ENCODE results near the gene FCER2. TPM values are rescaled to one million over a fixed set of nuclear protein-coding genes. Genes with fewer than 3 reads are reported as not detected.
"Not testable (repeated sequence)": the region's sequence is repeated elsewhere in the genome, so short reads cannot be mapped to it uniquely, and the experiment has no call there.

The FCER2 gene
- total RNA-seq, 1 donor from 2014 or later: not detected

- no peak within 1 kb of the TSS for H3K27ac Mint-ChIP-seq (ENCODE audit: unreplicated experiment)
- H3K27me3 Mint-ChIP-seq (ENCODE audit: unreplicated experiment): peaks cover 6% of the 10 kb centered on the region
- no peak for TF ChIP-seq CTCF (IDR thresholded peaks at IDR 0.05; ENCODE audit: unreplicated experiment)
- no peaks in the 10 kb centered on the region for H3K4me1 Mint-ChIP-seq (ENCODE audit: unreplicated experiment)
- DNase-seq (ENCODE audit: low spot score): no peak
- H3K4me3 Mint-ChIP-seq (ENCODE audit: unreplicated experiment): no peak within 1 kb of the TSS
- H3K36me3 Mint-ChIP-seq (ENCODE audit: low read depth, unreplicated experiment): peaks cover 4% of the 10 kb centered on the region
- H3K9me3 Mint-ChIP-seq (ENCODE audit: unreplicated experiment): no peaks in the 10 kb centered on the region
Measured at GRCh38 chr19:7746903-7747884, 45.3 kb upstream of the FCER2 start, which contains the start of gene CD209. Gene CD209 (minus strand): TSS chr19:7747534. CDS start chr19:7747511, 23 bp downstream.

- DNase-seq (ENCODE audit: low spot score); H3K4me1 Mint-ChIP-seq (ENCODE audit: unreplicated experiment); H3K9me3 Mint-ChIP-seq (ENCODE audit: unreplicated experiment); H3K36me3 Mint-ChIP-seq (ENCODE audit: low read depth, unreplicated experiment); H3K4me3 Mint-ChIP-seq (ENCODE audit: unreplicated experiment); H3K27me3 Mint-ChIP-seq (ENCODE audit: unreplicated experiment); H3K27ac Mint-ChIP-seq (ENCODE audit: unreplicated experiment): not testable (repeated sequence)
Measured at GRCh38 chr19:7746306-7746705, 44.4 kb upstream of the FCER2 start.

- Mint-ChIP-seq H3K27ac (ENCODE audit: unreplicated experiment) (no peak overlapping the region), H3K36me3 (ENCODE audit: low read depth, unreplicated experiment) (peaks cover 4% of the 10 kb centered on the region), H3K4me3 (ENCODE audit: unreplicated experiment) (no peak overlapping the region), H3K9me3 (ENCODE audit: unreplicated experiment) (no peaks in the 10 kb centered on the region), H3K4me1 (ENCODE audit: unreplicated experiment) (no peaks in the 10 kb centered on the region), H3K27me3 (ENCODE audit: unreplicated experiment) (peaks cover 2% of the 10 kb centered on the region)
- no peak for DNase-seq (ENCODE audit: low spot score)
- no peak for TF ChIP-seq CTCF (IDR thresholded peaks at IDR 0.05; ENCODE audit: unreplicated experiment)
Measured at GRCh38 chr19:7744871-7745650, 43.1 kb upstream of the FCER2 start.

GRCh38 chr19:7744199-7744786, 42.4 kb upstream of the FCER2 start:
- H3K27ac Mint-ChIP-seq (ENCODE audit: unreplicated experiment): no peak overlapping the region
- H3K4me1 Mint-ChIP-seq (ENCODE audit: unreplicated experiment): no peaks in the 10 kb centered on the region
- TF ChIP-seq CTCF (IDR thresholded peaks at IDR 0.05; ENCODE audit: unreplicated experiment): no peak
- DNase-seq (ENCODE audit: low spot score): no peak
- peaks cover 2% of the 10 kb centered on the region for H3K27me3 Mint-ChIP-seq (ENCODE audit: unreplicated experiment)
- H3K36me3 Mint-ChIP-seq (ENCODE audit: low read depth, unreplicated experiment): peaks cover 4% of the 10 kb centered on the region
- H3K9me3 Mint-ChIP-seq (ENCODE audit: unreplicated experiment): no peaks in the 10 kb centered on the region
- H3K4me3 Mint-ChIP-seq (ENCODE audit: unreplicated experiment): no peak overlapping the region

GRCh38 chr19:7743425-7743841, 41.5 kb upstream of the FCER2 start:
- Mint-ChIP-seq H3K36me3 (ENCODE audit: low read depth, unreplicated experiment) (peaks cover 4% of the 10 kb centered on the region), H3K27me3 (ENCODE audit: unreplicated experiment) (peaks cover 2% of the 10 kb centered on the region), H3K9me3 (ENCODE audit: unreplicated experiment) (no peaks in the 10 kb centered on the region), H3K4me3 (ENCODE audit: unreplicated experiment) (no peak overlapping the region), H3K4me1 (ENCODE audit: unreplicated experiment) (no peaks in the 10 kb centered on the region), H3K27ac (ENCODE audit: unreplicated experiment) (no peak overlapping the region)
- DNase-seq (ENCODE audit: low spot score): no peak
- TF ChIP-seq CTCF (IDR thresholded peaks at IDR 0.05; ENCODE audit: unreplicated experiment): no peak

Data from endothelial cell (in vitro differentiated cells).